LNCaP clone FGC (cell line): Measurements from ENCODE around the gene IQCE.

ENCODE experiments used
- DNase-seq: peaks from one replicate; pipeline ENCODE4 v3.0.0-alpha.2; 2011; ENCODE audit warnings: low read depth
- H3K4me3 ChIP-seq: 2 replicates; pipeline ENCODE4 v1.5.1; 2011; ENCODE audit warnings: mild to moderate bottlenecking, low read depth, low read length, control low read depth
- CTCF ChIP-seq: IDR thresholded peaks from 2 replicates; pipeline ENCODE4 v1.5.1; 2012; ENCODE audit warnings: mild to moderate bottlenecking; ENCODE audit not compliant: control insufficient read depth, insufficient read depth; ENCODE audit errors: extremely low read depth

IQCE gene

GRCh38 chr7:2612445-2613097, 53.8 kb downstream of the IQCE start:
- DNase-seq, result no peak
- H3K4me3 ChIP-seq, result no peak overlapping the region
- TF ChIP-seq CTCF, result no peak

GRCh38 chr7:2613098-2613930, 54.5 kb downstream of the IQCE start:
- TF ChIP-seq CTCF, result no peak
- DNase-seq, result no peak
- no peak overlapping the region for H3K4me3 ChIP-seq

- DNase-seq, result no peak
- no peak for TF ChIP-seq CTCF
- H3K4me3 ChIP-seq, result no peak overlapping the region
Measured at GRCh38 chr7:2613931-2614600, 55.3 kb downstream of the IQCE start.

GRCh38 chr7:2614631-2615330, 56.0 kb downstream of the IQCE start:
- no peak for TF ChIP-seq CTCF
- H3K4me3 ChIP-seq, result no peak overlapping the region

GRCh38 chr7:2616387-2617324, 57.9 kb downstream of the IQCE start:
- TF ChIP-seq CTCF, result no peak
- no peak overlapping the region for H3K4me3 ChIP-seq
- no peak for DNase-seq

More at GRCh38 chr7:2614631-2615330, 56.0 kb downstream of the IQCE start:
- DNase-seq, result no peak
